Measurements from ENCODE around the gene OR10A3. TPM values are rescaled to one million over a fixed set of nuclear protein-coding genes. Genes with fewer than 3 reads are reported as not detected.

OR10A3 gene
- total RNA-seq, 5 donors from 2014 or later (not counting 1 experiment from before 2014, with no cell fraction given) = not detected

DNA sequence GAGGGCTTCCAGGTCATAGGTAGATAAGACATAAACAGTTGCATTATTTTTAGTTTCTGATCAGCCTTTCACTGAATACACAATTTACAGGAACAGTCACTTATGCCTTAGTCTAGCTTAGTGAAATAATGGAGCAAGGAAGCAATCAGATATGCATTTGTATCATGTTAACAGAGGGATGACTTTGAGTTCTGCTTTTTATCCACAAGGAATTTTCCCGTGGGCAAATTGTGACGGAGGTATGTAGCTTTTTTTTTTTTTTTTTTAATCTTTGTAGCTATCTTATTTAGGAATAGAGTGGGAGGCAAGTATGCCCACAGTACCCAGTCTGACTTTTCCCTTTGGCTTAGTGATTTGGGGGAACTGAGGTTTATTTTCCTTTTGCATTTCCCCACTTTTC lies 27.2 kb upstream of the OR10A3 start:
- no peaks in the 10 kb centered on the region for H3K9me3 Mint-ChIP-seq
- CTCF ChIA-PET = interaction anchor here in 1 of 2 donors (0.6 to 1.1 kb wide), 5 partner anchors 10 to 1722 kb away, joined by 3 to 5 read pairs (median 3); partner anchors contain the start of gene EIF3F

DNA sequence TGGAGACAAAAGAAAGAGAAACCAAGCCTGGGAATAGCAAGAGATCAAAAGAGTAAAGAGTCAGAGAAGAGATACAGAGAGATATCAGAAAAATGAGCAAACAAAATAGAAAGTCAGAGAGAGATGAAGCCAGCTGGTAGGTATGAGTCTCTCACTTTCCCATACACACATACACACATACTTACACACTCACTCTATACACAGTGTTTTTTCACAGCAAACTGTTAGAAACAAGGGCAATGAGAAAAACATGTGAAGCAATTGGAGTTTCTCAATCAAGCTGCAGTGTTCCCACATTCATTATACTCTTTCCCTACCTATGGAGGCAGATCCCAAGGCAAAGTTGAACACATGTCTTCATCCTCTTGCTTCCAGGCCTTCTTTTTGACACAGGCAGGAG lies 26.3 kb upstream of the OR10A3 start:
- no peaks in the 10 kb centered on the region for H3K9me3 ChIP-seq
- Mint-ChIP-seq H3K4me3 (no peak overlapping the region), H3K36me3 (no peaks in the 10 kb centered on the region), H3K27ac (no peak overlapping the region), H3K4me1 (no peaks in the 10 kb centered on the region), H3K27me3 (peaks cover 17 to 20% of the 10 kb centered on the region in 2 donors), H3K9me3 (no peaks in the 10 kb centered on the region)
- H3K36me3 ChIP-seq (ENCODE audit: control insufficient read depth in 2 of 2, extremely low read depth in 1 of 2, insufficient read depth in 1 of 2, low read length in 1 of 2) = no peaks in the 10 kb centered on the region
- DNase-seq = no peak
- no peak overlapping the region for H3K4me3 ChIP-seq (ENCODE audit: control insufficient read depth in 1 of 2, extremely low read depth in 1 of 2, low read length in 1 of 2)
- H3K27ac ChIP-seq (ENCODE audit: low read length) = no peak overlapping the region
- no peaks in the 10 kb centered on the region for H3K4me1 ChIP-seq (ENCODE audit: control insufficient read depth in 1 of 2, extremely low read depth in 1 of 2, insufficient read depth in 2 of 2, low read length in 2 of 2)
- ChIA-PET POLR2A (no interaction called here), CTCF (no interaction called here)
- no peak for ATAC-seq (replicated peaks in 1 of 4)
- peaks cover 5 to 16% of the 10 kb centered on the region in 2 experiments for H3K27me3 ChIP-seq (replicated peaks in 1 of 2; ENCODE audit: control insufficient read depth in 2 of 2, extremely low read depth in 1 of 2, insufficient read depth in 2 of 2, low read length in 1 of 2)

More for the DNA sequence above, 27.2 kb upstream of the OR10A3 start:
- ATAC-seq (replicated peaks in 1 of 4) (no peak), DNase-seq (no peak)
- POLR2A ChIA-PET = no interaction called here
- no peaks in the 10 kb centered on the region for H3K4me1 ChIP-seq (ENCODE audit: control insufficient read depth in 1 of 2, extremely low read depth in 1 of 2, insufficient read depth in 2 of 2, low read length in 2 of 2)
- H3K27ac Mint-ChIP-seq = no peak overlapping the region
- peaks cover 18 to 23% of the 10 kb centered on the region in 2 donors for H3K27me3 Mint-ChIP-seq
- no peaks in the 10 kb centered on the region for H3K36me3 Mint-ChIP-seq
- no peak overlapping the region for H3K27ac ChIP-seq (ENCODE audit: low read length)
- no CpG with 5 or more reads among the region's 2 CpGs for WGBS (ENCODE audit: insufficient coverage)
- H3K4me3 ChIP-seq (ENCODE audit: control insufficient read depth in 1 of 2, extremely low read depth in 1 of 2, low read length in 1 of 2) = no peak overlapping the region
- peaks cover 5 to 9% of the 10 kb centered on the region in 2 experiments for H3K27me3 ChIP-seq (replicated peaks in 1 of 2; ENCODE audit: control insufficient read depth in 2 of 2, extremely low read depth in 1 of 2, insufficient read depth in 2 of 2, low read length in 1 of 2)
- H3K4me3 Mint-ChIP-seq = no peak overlapping the region
- no peaks in the 10 kb centered on the region for H3K4me1 Mint-ChIP-seq
- H3K36me3 ChIP-seq (ENCODE audit: control insufficient read depth in 2 of 2, extremely low read depth in 1 of 2, insufficient read depth in 1 of 2, low read length in 1 of 2) = no peaks in the 10 kb centered on the region
- H3K9me3 ChIP-seq = no peaks in the 10 kb centered on the region

DNA sequence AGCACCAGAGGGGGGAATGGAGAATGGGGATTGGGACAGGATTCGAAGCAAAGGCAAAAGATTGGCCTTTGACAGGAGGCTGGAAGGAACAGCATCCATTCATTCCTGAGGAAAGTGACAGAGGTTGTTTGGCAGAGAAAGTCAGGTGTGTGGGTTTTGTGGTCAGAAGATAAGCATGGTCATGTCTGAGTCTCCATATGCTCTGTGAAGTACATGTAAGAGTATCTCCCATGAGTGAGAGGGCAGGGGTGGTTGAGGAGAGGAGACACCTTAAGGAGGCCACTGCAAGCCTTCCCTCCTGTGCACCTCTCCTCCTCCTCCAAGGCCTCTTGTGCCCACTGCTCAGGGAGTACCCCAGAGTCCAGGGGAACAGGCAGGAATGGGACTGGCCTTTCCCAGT lies 25.6 kb upstream of the OR10A3 start:
- Mint-ChIP-seq H3K27ac (no peak overlapping the region), H3K9me3 (no peaks in the 10 kb centered on the region), H3K4me1 (no peaks in the 10 kb centered on the region), H3K36me3 (no peaks in the 10 kb centered on the region), H3K27me3 (peaks cover 16 to 19% of the 10 kb centered on the region in 2 donors), H3K4me3 (no peak overlapping the region)
- Histone ChIP-seq H3K36me3 (ENCODE audit: control insufficient read depth in 2 of 2, extremely low read depth in 1 of 2, insufficient read depth in 1 of 2, low read length in 1 of 2) (no peaks in the 10 kb centered on the region), H3K4me3 (ENCODE audit: control insufficient read depth in 1 of 2, extremely low read depth in 1 of 2, low read length in 1 of 2) (no peak overlapping the region), H3K27me3 (replicated peaks in 1 of 2; ENCODE audit: control insufficient read depth in 2 of 2, extremely low read depth in 1 of 2, insufficient read depth in 2 of 2, low read length in 1 of 2) (peaks cover 5 to 22% of the 10 kb centered on the region in 2 experiments), H3K9me3 (no peaks in the 10 kb centered on the region), H3K4me1 (ENCODE audit: control insufficient read depth in 1 of 2, extremely low read depth in 1 of 2, insufficient read depth in 2 of 2, low read length in 2 of 2) (no peaks in the 10 kb centered on the region), H3K27ac (ENCODE audit: low read length) (no peak overlapping the region)
- 64% methylated on average over 1 of the region's 1 CpG for WGBS (ENCODE audit: insufficient coverage)
- ChIA-PET POLR2A (no interaction called here), CTCF (no interaction called here)
- DNase-seq = no peak
- ATAC-seq (replicated peaks in 1 of 4) = no peak

DNA sequence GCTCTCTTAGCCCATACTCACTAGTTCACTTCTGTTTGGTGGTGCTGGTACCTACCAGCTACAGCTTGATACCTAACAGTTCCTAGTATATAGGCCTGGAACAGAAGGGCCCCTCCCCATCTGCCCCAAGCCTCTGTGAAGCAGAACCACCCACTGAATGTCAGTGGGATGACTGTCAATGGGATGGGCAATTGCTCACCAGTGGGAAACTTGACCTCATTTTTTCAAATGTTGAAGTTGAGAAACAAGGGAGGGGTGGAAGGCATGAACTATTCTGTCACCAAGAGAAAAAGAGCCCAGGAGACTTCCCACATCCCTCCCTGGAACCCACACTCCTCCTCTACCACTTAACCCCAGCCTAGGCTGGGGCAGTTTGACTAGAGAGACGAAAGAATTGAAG lies 23.9 kb upstream of the OR10A3 start, which contains the start of gene NLRP10:
NLRP10 (minus strand) TSS at position 62 of the 400 bp plus-strand sequence. CDS start 1,952 bp downstream, outside the sequence.
- DNase-seq = no peak
- ChIA-PET CTCF (no interaction called here), POLR2A (interaction anchor here in 1 of 2 donors (0.8 kb wide), 1 partner anchor 382 kb away, joined by 3 read pairs; no protein-coding TSS in a partner anchor)
- Mint-ChIP-seq H3K27me3 (peaks cover 17 to 23% of the 10 kb centered on the region in 2 donors), H3K36me3 (no peaks in the 10 kb centered on the region), H3K4me1 (no peaks in the 10 kb centered on the region), H3K27ac (no peak within 1 kb of the TSS), H3K9me3 (no peaks in the 10 kb centered on the region), H3K4me3 (no peak within 1 kb of the TSS)
- H3K27me3 ChIP-seq (replicated peaks in 1 of 2; ENCODE audit: control insufficient read depth in 2 of 2, extremely low read depth in 1 of 2, insufficient read depth in 2 of 2, low read length in 1 of 2) = peaks cover 5 to 28% of the 10 kb centered on the region in 2 experiments
- no peaks in the 10 kb centered on the region for H3K9me3 ChIP-seq
- no peaks in the 10 kb centered on the region for H3K4me1 ChIP-seq (ENCODE audit: control insufficient read depth in 1 of 2, extremely low read depth in 1 of 2, insufficient read depth in 2 of 2, low read length in 2 of 2)
- ATAC-seq (replicated peaks in 1 of 4) = no peak
- H3K4me3 ChIP-seq (ENCODE audit: control insufficient read depth in 1 of 2, extremely low read depth in 1 of 2, low read length in 1 of 2) = no peak within 1 kb of the TSS
- no peak within 1 kb of the TSS for H3K27ac ChIP-seq (ENCODE audit: low read length)
- no CpG with 5 or more reads among the region's 1 CpG for WGBS (ENCODE audit: insufficient coverage)
- H3K36me3 ChIP-seq (ENCODE audit: control insufficient read depth in 2 of 2, extremely low read depth in 1 of 2, insufficient read depth in 1 of 2, low read length in 1 of 2) = no peaks in the 10 kb centered on the region

DNA sequence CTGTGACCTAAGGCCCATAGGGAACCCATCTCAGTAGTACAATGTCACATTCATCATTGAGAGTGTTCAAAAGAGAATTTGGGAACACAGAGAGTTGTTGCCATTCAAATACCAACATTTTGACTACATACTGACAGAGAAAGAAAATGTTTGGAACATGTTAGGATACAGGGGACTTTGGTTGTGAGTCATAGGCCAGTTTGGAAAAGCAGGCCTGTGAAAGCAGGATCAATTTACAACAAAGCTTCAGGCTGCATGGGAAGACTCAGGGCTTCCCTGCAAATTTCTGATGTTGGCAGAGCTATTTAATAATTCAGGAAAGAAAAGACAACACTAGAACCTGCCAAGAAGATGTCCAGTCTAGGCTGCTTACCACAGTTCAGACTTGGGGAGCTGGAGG lies 23.4 kb upstream of the OR10A3 start:
- no peak overlapping the region for H3K4me3 ChIP-seq (ENCODE audit: control insufficient read depth in 1 of 2, extremely low read depth in 1 of 2, low read length in 1 of 2)
- DNase-seq (no peak), ATAC-seq (replicated peaks in 1 of 4) (no peak)
- no peak overlapping the region for H3K4me3 Mint-ChIP-seq
- ChIA-PET CTCF (no interaction called here), POLR2A (no interaction called here)
- H3K36me3 ChIP-seq (ENCODE audit: control insufficient read depth in 2 of 2, extremely low read depth in 1 of 2, insufficient read depth in 1 of 2, low read length in 1 of 2) = no peaks in the 10 kb centered on the region
- no peaks in the 10 kb centered on the region for H3K4me1 ChIP-seq (ENCODE audit: control insufficient read depth in 1 of 2, extremely low read depth in 1 of 2, insufficient read depth in 2 of 2, low read length in 2 of 2)
- no peak overlapping the region for H3K27ac Mint-ChIP-seq
- H3K9me3 Mint-ChIP-seq = no peaks in the 10 kb centered on the region
- no peaks in the 10 kb centered on the region for H3K4me1 Mint-ChIP-seq
- peaks cover 5 to 33% of the 10 kb centered on the region in 2 experiments for H3K27me3 ChIP-seq (replicated peaks in 1 of 2; ENCODE audit: control insufficient read depth in 2 of 2, extremely low read depth in 1 of 2, insufficient read depth in 2 of 2, low read length in 1 of 2)
- H3K27ac ChIP-seq (ENCODE audit: low read length) = no peak overlapping the region
- peaks cover 17 to 23% of the 10 kb centered on the region in 2 donors for H3K27me3 Mint-ChIP-seq
- no peaks in the 10 kb centered on the region for H3K9me3 ChIP-seq
- no peaks in the 10 kb centered on the region for H3K36me3 Mint-ChIP-seq

DNA sequence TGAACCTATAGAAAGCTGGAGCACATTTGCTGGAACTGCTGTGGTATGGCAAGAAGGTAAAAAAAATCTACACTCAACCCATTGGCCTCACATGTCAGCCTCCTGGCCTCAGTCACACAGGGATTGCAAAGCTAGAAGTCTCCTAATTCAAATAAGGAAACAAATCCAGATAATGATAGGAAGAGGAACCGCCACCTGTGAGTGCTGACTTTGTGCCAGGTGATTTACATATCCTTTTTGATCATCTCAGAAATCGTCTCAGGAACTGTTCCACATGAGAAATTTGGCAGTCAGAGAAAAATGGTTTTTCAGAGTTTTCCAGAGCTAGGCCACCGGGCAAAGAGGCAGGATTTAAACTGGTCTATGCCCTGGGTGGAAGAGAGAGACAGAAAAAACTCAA lies 22.8 kb upstream of the OR10A3 start:
- no peak overlapping the region for H3K27ac Mint-ChIP-seq
- H3K9me3 ChIP-seq = no peaks in the 10 kb centered on the region

DNA sequence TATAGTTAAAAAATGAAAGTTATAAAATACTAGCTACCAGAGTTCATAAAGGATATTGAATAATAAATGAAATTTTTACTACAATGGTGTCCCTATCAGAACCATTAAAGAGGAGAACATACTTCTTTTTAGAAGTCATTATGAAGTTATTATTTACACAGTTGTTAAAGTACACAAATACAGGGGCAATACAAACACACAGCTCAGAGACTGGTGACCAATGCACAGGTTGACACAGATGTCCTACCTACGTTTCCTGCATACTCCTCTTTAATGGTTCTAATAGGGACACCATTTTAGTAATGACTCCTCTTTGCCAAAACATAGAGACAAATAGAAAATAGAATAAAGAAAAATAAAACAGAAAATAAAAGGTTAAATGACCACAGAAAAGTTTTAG lies 13.7 kb upstream of the OR10A3 start:
- H3K27ac Mint-ChIP-seq = no peak overlapping the region
- peaks cover 0 to 3% of the 10 kb centered on the region in 2 experiments for H3K27me3 ChIP-seq (replicated peaks in 1 of 2; ENCODE audit: control insufficient read depth in 2 of 2, extremely low read depth in 1 of 2, insufficient read depth in 2 of 2, low read length in 1 of 2)
- WGBS (ENCODE audit: insufficient coverage) = no CpG with 5 or more reads among the region's 1 CpG
- ATAC-seq (replicated peaks in 1 of 4) (no peak), DNase-seq (no peak)
- no peaks in the 10 kb centered on the region for H3K36me3 ChIP-seq (ENCODE audit: control insufficient read depth in 2 of 2, extremely low read depth in 1 of 2, insufficient read depth in 1 of 2, low read length in 1 of 2)
- H3K9me3 ChIP-seq = no peaks in the 10 kb centered on the region
- H3K4me1 ChIP-seq (ENCODE audit: control insufficient read depth in 1 of 2, extremely low read depth in 1 of 2, insufficient read depth in 2 of 2, low read length in 2 of 2) = no peaks in the 10 kb centered on the region
- peaks cover 12 to 19% of the 10 kb centered on the region in 2 donors for H3K27me3 Mint-ChIP-seq
- peaks cover 0 to 4% (median 2%) of the 10 kb centered on the region in 3 donors for H3K9me3 Mint-ChIP-seq
- H3K4me3 ChIP-seq (ENCODE audit: control insufficient read depth in 1 of 2, extremely low read depth in 1 of 2, low read length in 1 of 2) = no peak overlapping the region
- POLR2A ChIA-PET = no interaction called here
- no peak overlapping the region for H3K27ac ChIP-seq (ENCODE audit: low read length)
- H3K4me3 Mint-ChIP-seq = no peak overlapping the region
- CTCF ChIA-PET = no interaction called here
- no peaks in the 10 kb centered on the region for H3K36me3 Mint-ChIP-seq
- H3K4me1 Mint-ChIP-seq = no peaks in the 10 kb centered on the region

More for the DNA sequence above, 22.8 kb upstream of the OR10A3 start:
- ChIA-PET POLR2A (no interaction called here), CTCF (no interaction called here)
- no peaks in the 10 kb centered on the region for H3K36me3 Mint-ChIP-seq
- no peaks in the 10 kb centered on the region for H3K4me1 Mint-ChIP-seq
- no peak overlapping the region for H3K27ac ChIP-seq (ENCODE audit: low read length)
- H3K27me3 ChIP-seq (replicated peaks in 1 of 2; ENCODE audit: control insufficient read depth in 2 of 2, extremely low read depth in 1 of 2, insufficient read depth in 2 of 2, low read length in 1 of 2) = peaks cover 5 to 33% of the 10 kb centered on the region in 2 experiments
- no peak for ATAC-seq (replicated peaks in 1 of 4)
- H3K9me3 Mint-ChIP-seq = no peaks in the 10 kb centered on the region
- H3K4me3 ChIP-seq (ENCODE audit: control insufficient read depth in 1 of 2, extremely low read depth in 1 of 2, low read length in 1 of 2) = no peak overlapping the region
- no peak for DNase-seq
- H3K36me3 ChIP-seq (ENCODE audit: control insufficient read depth in 2 of 2, extremely low read depth in 1 of 2, insufficient read depth in 1 of 2, low read length in 1 of 2) = no peaks in the 10 kb centered on the region
- 37% methylated on average over 2 of the region's 3 CpGs for WGBS (ENCODE audit: insufficient coverage)
- peaks cover 17 to 23% of the 10 kb centered on the region in 2 donors for H3K27me3 Mint-ChIP-seq
- H3K4me3 Mint-ChIP-seq = no peak overlapping the region
- no peaks in the 10 kb centered on the region for H3K4me1 ChIP-seq (ENCODE audit: control insufficient read depth in 1 of 2, extremely low read depth in 1 of 2, insufficient read depth in 2 of 2, low read length in 2 of 2)

Data from T-cell (primary cell).